ENCODE results near the gene CHRNA4. TPM values are rescaled to one million over a fixed set of nuclear protein-coding genes. Genes with fewer than 3 reads are reported as not detected.

Gene CHRNA4
- total RNA-seq, 2 experiments from 2014 or later = not detected

Other genes with a start within 250 kb of the CHRNA4 start
- gene YTHDF1, start 145.2 kb downstream of the CHRNA4 start, total RNA-seq = 10 to 100 TPM; 38.0 to 41.2 TPM
- not detected for gene BIRC7, start 125.4 kb downstream of the CHRNA4 start, total RNA-seq
- not detected for gene NKAIN4, start 106.9 kb downstream of the CHRNA4 start, total RNA-seq
- 10 to 100 TPM; 86.1 to 87.6 TPM for gene ARFGAP1, start 88.5 kb downstream of the CHRNA4 start, total RNA-seq
- under 1 TPM in 1 of 2 experiments, not detected in 1; 0.26 TPM for gene COL20A1, start 68.2 kb downstream of the CHRNA4 start, total RNA-seq
- under 1 TPM; 0.19 to 0.37 TPM for gene KCNQ2, start 111.3 kb upstream of the CHRNA4 start, total RNA-seq
- gene EEF1A2, start 137.7 kb upstream of the CHRNA4 start, total RNA-seq = under 1 TPM in 1 of 2 experiments, not detected in 1; 0.26 TPM
- gene PPDPF, start 159.4 kb upstream of the CHRNA4 start, total RNA-seq = 100 to 1,000 TPM; 242 to 248 TPM
- gene PTK6, start 176.0 kb upstream of the CHRNA4 start, total RNA-seq = under 1 TPM; 0.11 to 0.31 TPM
- not detected for gene SRMS, start 186.4 kb upstream of the CHRNA4 start, total RNA-seq
- under 1 TPM; 0.48 to 0.55 TPM for gene FNDC11, start 192.8 kb upstream of the CHRNA4 start, total RNA-seq
- gene HELZ2, start 212.9 kb upstream of the CHRNA4 start, total RNA-seq = 100 to 1,000 TPM; 118 to 128 TPM